ENCODE data around the gene YTHDF1.
"Not testable (repeated sequence)": the region's sequence is repeated elsewhere in the genome, so short reads cannot be mapped to it uniquely, and the experiment has no call there.

Gene YTHDF1

DNA sequence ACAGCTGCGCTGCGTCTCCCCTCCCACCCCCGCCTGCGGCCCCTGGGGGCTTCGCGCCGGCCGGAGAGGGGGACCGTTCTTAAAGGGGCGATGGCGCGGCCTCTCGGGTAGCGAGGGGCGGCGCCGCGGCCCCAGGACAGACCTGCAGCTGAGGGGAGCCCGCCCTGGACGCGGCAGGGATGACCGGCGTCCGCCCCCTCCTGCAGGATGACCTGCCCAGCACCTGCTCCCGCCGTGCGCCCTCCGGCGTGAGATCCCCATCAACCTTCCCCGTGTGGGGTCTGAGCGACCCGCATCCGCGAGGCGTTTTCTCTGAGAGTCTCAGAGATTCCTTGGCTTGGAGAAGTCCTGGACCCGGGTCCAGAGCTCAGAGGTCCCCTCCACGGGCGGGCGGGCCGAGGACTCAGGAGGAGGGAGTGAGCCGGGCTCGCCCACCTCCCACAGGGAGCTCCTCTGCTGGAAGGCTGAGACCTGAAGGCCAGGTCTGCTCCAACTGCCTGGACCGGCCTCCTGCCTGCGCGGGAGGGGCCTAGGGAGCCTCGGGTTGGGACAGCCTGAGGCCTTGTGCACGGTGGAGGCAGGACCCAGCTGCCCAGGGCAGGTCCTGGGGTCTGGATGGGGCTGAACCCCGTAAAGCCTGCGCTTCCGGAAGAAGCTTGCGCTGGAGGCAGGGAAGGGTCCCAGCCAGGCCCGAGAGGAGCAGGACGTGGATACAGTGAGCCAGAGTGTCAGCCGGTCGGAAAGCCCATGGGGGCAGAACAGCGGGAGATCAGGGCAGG, 38.9 kb upstream of the YTHDF1 start:
- H3K27me3 ChIP-seq (ENCODE audit: low read depth): peaks cover 66% of the 10 kb centered on the region
- in situ Hi-C loops (cut with MboI; ENCODE audit: low sequenced_read_pairs): no loop called here
- no peaks in the 10 kb centered on the region for H3K9me3 ChIP-seq
- H3K4me1 ChIP-seq: no peaks in the 10 kb centered on the region
- H3K36me3 ChIP-seq (replicated peaks): no peaks in the 10 kb centered on the region
- H3K4me3 ChIP-seq: no peak overlapping the region
- DNase-seq (ENCODE audit: low spot score in 2 of 2): no peak

DNA sequence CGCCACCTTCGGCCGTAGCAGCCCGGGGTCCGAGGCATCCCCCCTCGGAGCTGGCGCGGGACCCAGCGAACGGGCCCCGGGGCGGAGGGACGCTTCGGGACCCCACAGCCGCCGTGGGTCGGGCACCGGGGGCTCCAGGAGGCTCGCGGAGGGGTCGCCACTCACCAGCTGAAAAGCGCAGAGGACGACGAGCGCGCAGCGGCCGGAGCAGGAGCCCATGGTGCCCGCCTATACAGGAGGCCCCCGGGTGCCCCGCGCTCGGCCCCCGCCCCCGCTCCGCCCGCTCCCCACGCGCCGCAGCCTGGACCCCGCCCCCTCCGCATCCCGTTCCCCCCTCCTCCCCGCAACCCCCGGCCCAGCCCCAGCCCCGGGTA, 38.3 kb upstream of the YTHDF1 start, which contains the start of gene NKAIN4:
Gene NKAIN4 (minus strand): TSS at position 232 of the 374 bp plus-strand sequence. CDS start 13 bp downstream, at position 219.
- H3K4me3 ChIP-seq: no peak within 1 kb of the TSS
- in situ Hi-C loops (cut with MboI; ENCODE audit: low sequenced_read_pairs): no loop called here
- no peaks in the 10 kb centered on the region for H3K36me3 ChIP-seq (replicated peaks)
- H3K27me3 ChIP-seq (ENCODE audit: low read depth): peaks cover 61% of the 10 kb centered on the region
- H3K4me1 ChIP-seq: no peaks in the 10 kb centered on the region
- DNase-seq (ENCODE audit: low spot score in 2 of 2): no peak
- H3K9me3 ChIP-seq: no peaks in the 10 kb centered on the region

DNA sequence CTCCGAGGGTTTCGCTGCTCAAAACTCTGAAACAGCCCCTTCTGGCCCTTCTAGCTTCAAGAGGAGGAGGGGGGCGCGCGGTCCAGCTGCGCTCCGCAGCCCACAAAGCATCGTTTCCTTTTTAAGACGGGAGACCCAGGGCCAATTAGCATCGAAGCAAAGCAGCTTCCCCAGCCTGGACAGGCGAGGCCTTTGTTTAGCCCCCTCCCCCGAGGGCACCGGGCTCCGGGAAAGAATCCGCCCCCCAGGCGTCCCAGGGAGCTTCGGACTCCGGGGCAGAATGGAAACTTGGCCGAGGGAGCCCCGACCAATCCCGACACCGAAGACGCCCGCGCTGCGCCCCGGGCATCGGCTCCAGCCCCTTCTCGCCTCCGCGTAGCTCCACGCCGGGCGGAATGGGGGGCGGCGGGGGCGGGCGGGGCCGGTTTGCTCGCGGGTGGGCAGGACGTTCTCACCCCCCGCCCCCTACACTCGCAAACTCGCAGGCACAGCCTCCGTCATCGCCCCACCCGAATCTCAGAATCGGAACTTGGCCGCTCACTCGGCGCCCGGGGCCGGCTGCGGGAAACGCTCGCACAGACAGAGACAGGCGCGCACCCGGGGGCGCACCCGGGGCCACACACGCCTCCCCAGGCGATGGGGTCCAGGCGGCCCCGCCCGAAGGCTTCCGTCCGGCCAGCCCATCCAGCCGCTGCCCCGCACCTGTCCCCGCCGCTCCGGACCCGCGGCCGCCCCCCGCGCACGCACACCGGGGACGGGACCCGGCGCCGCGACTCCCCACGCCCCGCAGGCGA, 37.7 kb upstream of the YTHDF1 start:
- DNase-seq (ENCODE audit: low spot score in 2 of 2): no peak
- no peak overlapping the region for H3K4me3 ChIP-seq
- no peaks in the 10 kb centered on the region for H3K9me3 ChIP-seq
- H3K27me3 ChIP-seq (ENCODE audit: low read depth): peaks cover 59% of the 10 kb centered on the region
- no peaks in the 10 kb centered on the region for H3K4me1 ChIP-seq
- H3K36me3 ChIP-seq (replicated peaks): no peaks in the 10 kb centered on the region
- in situ Hi-C loops (cut with MboI; ENCODE audit: low sequenced_read_pairs): no loop called here

DNA sequence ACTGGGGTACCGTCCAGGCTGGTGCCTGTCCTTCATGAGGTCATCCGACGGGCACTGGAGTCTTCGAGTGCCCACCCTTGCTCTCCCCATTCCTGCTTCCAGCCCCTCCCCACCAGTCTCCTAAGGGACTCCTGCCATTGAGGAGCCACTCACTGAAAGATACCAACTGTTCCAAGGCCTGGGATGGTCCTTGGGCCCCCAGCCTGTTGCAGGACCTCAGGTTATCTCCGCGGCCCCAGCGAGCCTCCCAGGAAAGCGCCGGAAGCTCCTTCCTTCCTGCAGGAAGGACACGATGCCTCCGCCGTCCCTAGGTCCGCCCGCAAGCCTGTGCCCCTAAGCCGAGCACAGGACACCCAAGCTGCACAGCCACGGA, 37.1 kb upstream of the YTHDF1 start:
- Histone ChIP-seq H3K9me3 (no peaks in the 10 kb centered on the region), H3K4me1 (no peaks in the 10 kb centered on the region), H3K36me3 (replicated peaks) (no peaks in the 10 kb centered on the region), H3K27me3 (ENCODE audit: low read depth) (peaks cover 54% of the 10 kb centered on the region), H3K4me3 (no peak overlapping the region)
- DNase-seq (ENCODE audit: low spot score in 2 of 2): no peak
- in situ Hi-C loops (cut with MboI; ENCODE audit: low sequenced_read_pairs): no loop called here

DNA sequence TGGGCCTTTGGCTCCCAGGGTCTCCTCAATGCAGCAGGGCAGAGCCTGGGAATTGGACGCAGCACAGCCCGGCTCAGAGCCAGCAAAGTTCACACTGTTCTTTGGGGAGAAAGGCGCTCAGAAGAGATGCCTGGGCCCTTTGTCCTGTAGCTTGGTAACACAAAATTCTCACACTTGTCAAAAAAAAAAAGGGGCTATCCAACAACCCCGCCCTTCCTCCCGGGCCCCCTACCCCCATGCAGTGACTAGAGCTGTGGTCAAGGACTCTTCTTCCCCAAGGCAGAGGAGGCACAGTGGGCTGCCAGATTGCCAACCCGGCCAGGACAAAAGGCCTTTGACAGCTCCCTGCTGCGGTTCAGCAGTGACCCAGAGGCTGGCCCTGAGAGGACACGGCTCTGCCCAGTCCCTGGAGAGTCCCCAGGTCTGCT, 36.4 kb upstream of the YTHDF1 start:
- in situ Hi-C loops (cut with MboI; ENCODE audit: low sequenced_read_pairs): no loop called here
- H3K4me1 ChIP-seq: no peaks in the 10 kb centered on the region
- H3K36me3 ChIP-seq (replicated peaks): no peaks in the 10 kb centered on the region
- peaks cover 55% of the 10 kb centered on the region for H3K27me3 ChIP-seq (ENCODE audit: low read depth)
- no peak overlapping the region for H3K4me3 ChIP-seq
- no peak for DNase-seq (ENCODE audit: low spot score in 2 of 2)
- H3K9me3 ChIP-seq: no peaks in the 10 kb centered on the region

DNA sequence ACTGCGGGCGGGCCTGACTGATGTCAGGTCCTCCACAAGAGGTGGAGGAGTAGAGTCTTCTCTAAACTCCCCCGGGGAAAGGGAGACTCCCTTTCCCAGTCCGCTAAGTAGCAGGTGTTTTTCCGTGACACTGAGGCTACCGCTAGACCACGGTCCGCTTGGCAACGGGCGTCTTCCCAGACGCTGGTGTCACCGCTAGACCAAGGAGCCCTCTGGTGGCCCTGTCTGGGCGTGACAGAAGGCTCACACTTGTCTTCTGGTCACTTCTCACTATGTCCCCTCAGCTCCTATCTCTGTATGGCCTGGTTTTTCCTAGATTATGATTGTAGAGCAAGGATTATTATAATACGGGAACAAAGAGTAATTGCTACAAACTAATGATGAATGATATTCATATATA, 35.4 kb upstream of the YTHDF1 start:
- H3K36me3 ChIP-seq (replicated peaks); H3K9me3 ChIP-seq; in situ Hi-C loops (cut with MboI; ENCODE audit: low sequenced_read_pairs); H3K4me1 ChIP-seq; H3K4me3 ChIP-seq: not testable (repeated sequence)
- H3K27me3 ChIP-seq (ENCODE audit: low read depth): peaks cover 57% of the 10 kb centered on the region
- peak in 1 of 2 experiments; percentile 43 for DNase-seq (ENCODE audit: low spot score in 2 of 2)

DNA sequence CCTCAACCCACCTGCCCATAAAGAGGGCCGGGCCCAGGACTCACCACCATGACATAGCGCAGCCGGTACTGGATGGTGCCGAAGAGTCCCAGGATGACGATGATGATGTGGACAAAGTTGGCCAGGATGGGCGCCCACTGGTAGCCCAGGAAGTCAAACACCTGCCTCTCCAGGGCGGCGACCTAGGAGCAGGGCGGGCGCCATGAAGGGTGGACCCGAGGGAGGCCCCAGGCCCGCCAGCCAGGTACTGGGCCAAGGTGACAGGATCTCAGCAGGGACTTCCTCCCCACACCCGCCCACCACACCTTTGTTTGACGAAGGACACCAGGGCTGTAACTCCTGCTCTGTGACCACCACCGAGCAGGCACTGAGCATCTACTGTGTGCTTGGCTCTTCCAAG, 34.0 kb upstream of the YTHDF1 start:
- H3K27me3 ChIP-seq (ENCODE audit: low read depth): peaks cover 42% of the 10 kb centered on the region
- H3K36me3 ChIP-seq (replicated peaks): no peaks in the 10 kb centered on the region
- DNase-seq (ENCODE audit: low spot score in 2 of 2): no peak
- in situ Hi-C loops (cut with MboI; ENCODE audit: low sequenced_read_pairs): no loop called here
- no peaks in the 10 kb centered on the region for H3K4me1 ChIP-seq
- H3K9me3 ChIP-seq: no peaks in the 10 kb centered on the region
- H3K4me3 ChIP-seq: no peak overlapping the region

DNA sequence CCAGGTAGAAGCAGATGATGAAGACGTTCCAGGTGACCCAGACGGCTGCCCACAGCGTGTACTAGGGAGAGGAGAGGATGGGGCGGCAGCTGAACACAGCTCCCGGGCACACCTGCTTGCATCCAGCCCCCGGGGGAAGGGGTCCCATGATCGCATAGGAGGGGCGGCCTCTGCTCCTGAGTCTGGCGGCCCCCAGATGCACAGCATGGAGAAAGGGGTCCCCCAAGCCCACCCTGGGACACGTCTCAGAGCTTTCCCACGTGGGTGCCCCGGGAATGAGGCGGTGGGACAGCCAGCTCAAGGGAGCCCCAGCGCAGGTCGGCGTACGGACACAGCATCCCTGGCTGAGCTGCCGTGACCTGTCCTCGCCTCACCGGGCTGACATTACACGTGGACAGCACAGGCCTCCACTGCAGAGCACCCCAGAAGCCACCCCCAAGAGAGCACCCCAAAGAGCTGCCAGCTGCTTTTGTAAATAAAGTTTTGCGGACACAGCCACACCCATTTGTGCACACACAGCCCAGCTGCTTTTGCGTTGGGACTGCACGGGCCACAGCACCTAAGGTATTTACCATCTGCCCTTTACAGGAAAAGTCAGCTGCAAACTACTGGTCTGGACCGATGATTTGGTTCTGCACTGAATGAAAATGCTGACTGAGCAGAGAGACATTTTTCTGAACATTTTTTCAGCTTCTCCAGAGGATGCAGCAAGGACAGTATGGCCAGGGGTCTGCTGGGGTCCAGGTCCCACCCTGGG, 33.1 kb upstream of the YTHDF1 start:
- H3K9me3 ChIP-seq: no peaks in the 10 kb centered on the region
- no peak for DNase-seq (ENCODE audit: low spot score in 2 of 2)
- H3K27me3 ChIP-seq (ENCODE audit: low read depth): peaks cover 36% of the 10 kb centered on the region
- no peaks in the 10 kb centered on the region for H3K4me1 ChIP-seq
- H3K4me3 ChIP-seq: no peak overlapping the region
- in situ Hi-C loops (cut with MboI; ENCODE audit: low sequenced_read_pairs): no loop called here
- no peaks in the 10 kb centered on the region for H3K36me3 ChIP-seq (replicated peaks)

DNA sequence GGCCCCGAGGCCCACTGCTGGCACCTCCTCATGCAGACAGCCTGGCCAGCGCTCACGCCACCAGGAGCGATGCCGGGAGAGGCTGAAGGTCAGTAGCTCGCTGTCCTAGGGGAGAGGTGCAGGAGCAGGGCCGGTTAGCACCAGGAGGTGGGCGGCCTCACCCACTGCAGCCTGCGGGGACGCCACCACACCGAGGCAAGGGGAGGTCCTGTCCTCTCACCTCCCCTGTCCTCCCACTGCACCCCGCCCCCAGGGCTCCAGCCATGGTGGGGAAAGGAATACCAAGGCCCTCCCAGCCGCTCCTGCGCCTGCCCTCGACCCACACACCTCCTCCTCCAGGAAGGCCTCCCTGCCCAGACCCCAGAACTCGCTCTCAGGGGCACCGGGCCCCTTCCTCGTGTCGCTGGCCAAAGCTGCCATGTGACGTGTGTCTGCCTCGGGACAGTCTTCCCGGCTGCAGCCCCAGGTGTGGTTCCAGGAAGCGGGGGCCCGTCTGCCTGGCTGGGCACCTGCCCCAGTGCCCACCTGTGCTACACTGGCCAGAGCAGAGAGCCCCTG, 31.8 kb upstream of the YTHDF1 start:
- H3K4me1 ChIP-seq: no peaks in the 10 kb centered on the region
- H3K9me3 ChIP-seq: no peaks in the 10 kb centered on the region
- H3K4me3 ChIP-seq: no peak overlapping the region
- H3K27me3 ChIP-seq (ENCODE audit: low read depth): peaks cover 28% of the 10 kb centered on the region
- in situ Hi-C loops (cut with MboI; ENCODE audit: low sequenced_read_pairs): no loop called here
- H3K36me3 ChIP-seq (replicated peaks): no peaks in the 10 kb centered on the region
- no peak for DNase-seq (ENCODE audit: low spot score in 2 of 2)

DNA sequence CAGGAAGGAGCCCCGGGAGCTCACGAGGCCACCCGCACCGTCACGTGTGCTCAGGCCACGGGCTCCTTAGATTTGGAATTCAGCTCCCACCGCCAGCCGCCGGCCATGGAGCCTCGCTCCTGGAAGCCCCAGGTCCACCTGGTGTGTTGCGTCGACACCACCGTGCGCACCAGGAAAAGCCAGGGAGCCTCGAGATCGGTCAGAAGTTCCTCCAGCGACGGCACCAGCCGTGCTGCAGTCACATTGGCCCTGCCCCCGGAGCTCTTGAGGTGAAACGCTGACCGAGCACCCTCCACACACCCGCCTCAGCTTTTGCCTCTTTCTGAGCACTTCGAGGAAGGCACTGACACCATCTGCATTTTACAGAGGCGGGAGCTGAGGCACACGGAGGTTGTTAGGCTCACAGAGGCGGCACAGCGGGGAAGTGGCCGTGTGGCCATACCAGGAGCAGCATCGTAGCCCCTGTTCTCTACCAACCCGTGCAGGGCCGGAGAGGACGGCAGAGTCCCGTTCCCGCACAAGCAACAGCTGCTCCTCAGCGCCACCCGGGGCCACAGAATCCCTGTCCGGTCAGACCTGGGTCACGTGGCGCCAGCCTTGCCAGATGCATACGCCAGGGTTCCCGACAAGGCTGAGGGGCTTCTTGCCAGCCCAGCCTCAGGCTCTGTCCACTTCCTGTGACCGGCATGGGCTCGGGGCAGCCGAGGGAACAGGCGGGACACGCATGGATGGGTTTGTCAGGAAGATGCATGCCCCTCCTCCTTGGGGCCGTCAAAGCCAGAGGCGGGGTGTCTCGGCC, 30.8 kb upstream of the YTHDF1 start:
- H3K9me3 ChIP-seq: no peaks in the 10 kb centered on the region

DNA sequence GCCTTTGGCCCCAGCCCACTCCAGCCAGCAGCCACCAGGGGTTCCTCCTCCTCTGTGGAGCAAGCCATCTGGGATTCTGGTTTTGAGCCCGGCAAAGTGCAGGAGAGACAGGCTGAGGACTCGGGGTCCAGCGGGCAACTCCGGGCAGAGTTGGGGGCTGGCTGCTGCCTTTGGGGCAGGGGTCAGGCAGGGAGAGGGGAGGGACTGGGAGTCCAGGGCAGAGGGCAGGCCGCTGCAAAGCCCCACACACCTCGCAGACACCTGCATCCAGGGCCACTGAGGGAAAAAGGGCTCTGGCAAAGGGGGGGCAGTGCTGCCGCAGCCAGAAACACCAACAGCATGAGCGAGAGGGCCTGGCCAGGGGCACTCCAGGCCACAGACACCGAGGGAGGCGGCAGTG, 28.5 kb upstream of the YTHDF1 start:
- H3K4me3 ChIP-seq: no peak overlapping the region
- H3K27me3 ChIP-seq (ENCODE audit: low read depth): peaks cover 19% of the 10 kb centered on the region
- no peaks in the 10 kb centered on the region for H3K4me1 ChIP-seq
- no peak for DNase-seq (ENCODE audit: low spot score in 2 of 2)
- no peaks in the 10 kb centered on the region for H3K9me3 ChIP-seq
- in situ Hi-C loops (cut with MboI; ENCODE audit: low sequenced_read_pairs): no loop called here
- no peaks in the 10 kb centered on the region for H3K36me3 ChIP-seq (replicated peaks)

More for the DNA sequence above, 30.8 kb upstream of the YTHDF1 start:
- DNase-seq (ENCODE audit: low spot score in 2 of 2): peak in 1 of 2 experiments; percentile 20
- Histone ChIP-seq H3K27me3 (ENCODE audit: low read depth) (peaks cover 21% of the 10 kb centered on the region), H3K4me3 (no peak overlapping the region), H3K36me3 (replicated peaks) (no peaks in the 10 kb centered on the region), H3K4me1 (no peaks in the 10 kb centered on the region)
- in situ Hi-C loops (cut with MboI; ENCODE audit: low sequenced_read_pairs): no loop called here

DNA sequence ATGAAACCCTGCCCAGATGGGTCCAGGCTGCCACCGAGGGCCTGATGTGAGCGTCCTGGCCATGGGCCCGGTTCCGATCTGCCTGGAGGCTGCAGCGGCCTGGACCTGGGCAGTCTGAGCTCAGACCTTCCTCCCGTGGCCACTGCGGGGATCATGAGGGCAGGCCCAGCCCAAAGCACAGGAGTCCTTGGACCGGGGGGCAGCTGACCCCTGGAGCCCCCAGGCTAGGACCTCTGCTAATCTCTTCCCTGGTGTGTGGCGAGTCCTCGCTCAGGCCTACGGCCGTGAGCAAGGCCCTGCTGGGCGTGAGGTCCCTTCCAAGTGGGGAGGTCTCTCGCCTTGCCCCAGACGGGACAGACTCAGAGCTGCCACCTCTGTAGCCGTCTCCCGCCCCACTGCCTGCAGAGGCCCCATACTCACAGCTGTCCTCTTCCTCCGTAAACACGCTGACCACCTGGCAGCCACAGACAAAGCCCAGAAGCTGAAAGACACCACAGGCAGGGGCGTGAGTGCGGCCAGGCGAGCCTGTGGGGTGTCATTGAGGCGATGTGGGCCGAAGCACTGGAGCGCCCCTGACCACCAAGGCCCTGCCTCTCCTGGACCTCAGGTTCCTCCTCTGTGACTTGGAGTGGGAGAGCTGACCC, 27.8 kb upstream of the YTHDF1 start:
- H3K9me3 ChIP-seq: no peaks in the 10 kb centered on the region
- H3K36me3 ChIP-seq (replicated peaks): no peaks in the 10 kb centered on the region
- DNase-seq (ENCODE audit: low spot score in 2 of 2): no peak
- no peak overlapping the region for H3K4me3 ChIP-seq
- in situ Hi-C loops (cut with MboI; ENCODE audit: low sequenced_read_pairs): no loop called here
- no peaks in the 10 kb centered on the region for H3K4me1 ChIP-seq
- H3K27me3 ChIP-seq (ENCODE audit: low read depth): peaks cover 18% of the 10 kb centered on the region

DNA sequence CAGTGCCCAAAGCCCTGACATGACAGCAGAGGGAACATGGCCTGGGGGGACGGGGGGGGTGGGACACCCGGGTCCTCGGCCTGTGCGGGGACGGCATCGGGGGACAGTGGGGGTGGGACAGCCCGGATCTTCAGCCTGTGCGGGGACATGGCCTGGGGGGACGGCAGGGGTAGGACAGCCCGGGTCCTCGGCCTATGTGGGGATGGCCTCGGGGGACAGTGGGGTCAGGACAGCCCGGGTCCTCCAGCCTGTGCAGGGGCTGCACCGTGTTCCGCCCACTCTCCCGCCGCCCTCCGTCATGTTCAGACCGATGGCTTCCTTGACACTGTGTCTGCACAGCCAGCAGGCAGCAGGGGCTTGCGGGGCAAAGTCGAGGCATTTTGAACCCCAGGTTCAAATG, 26.8 kb upstream of the YTHDF1 start:
- H3K4me1 ChIP-seq: no peaks in the 10 kb centered on the region
- H3K27me3 ChIP-seq (ENCODE audit: low read depth): peaks cover 15% of the 10 kb centered on the region
- H3K9me3 ChIP-seq: no peaks in the 10 kb centered on the region
- no peak overlapping the region for H3K4me3 ChIP-seq
- in situ Hi-C loops (cut with MboI; ENCODE audit: low sequenced_read_pairs): no loop called here
- H3K36me3 ChIP-seq (replicated peaks): no peaks in the 10 kb centered on the region
- DNase-seq (ENCODE audit: low spot score in 2 of 2): no peak
